ENCODE results near the gene IL36B.

Gene IL36B

DNA sequence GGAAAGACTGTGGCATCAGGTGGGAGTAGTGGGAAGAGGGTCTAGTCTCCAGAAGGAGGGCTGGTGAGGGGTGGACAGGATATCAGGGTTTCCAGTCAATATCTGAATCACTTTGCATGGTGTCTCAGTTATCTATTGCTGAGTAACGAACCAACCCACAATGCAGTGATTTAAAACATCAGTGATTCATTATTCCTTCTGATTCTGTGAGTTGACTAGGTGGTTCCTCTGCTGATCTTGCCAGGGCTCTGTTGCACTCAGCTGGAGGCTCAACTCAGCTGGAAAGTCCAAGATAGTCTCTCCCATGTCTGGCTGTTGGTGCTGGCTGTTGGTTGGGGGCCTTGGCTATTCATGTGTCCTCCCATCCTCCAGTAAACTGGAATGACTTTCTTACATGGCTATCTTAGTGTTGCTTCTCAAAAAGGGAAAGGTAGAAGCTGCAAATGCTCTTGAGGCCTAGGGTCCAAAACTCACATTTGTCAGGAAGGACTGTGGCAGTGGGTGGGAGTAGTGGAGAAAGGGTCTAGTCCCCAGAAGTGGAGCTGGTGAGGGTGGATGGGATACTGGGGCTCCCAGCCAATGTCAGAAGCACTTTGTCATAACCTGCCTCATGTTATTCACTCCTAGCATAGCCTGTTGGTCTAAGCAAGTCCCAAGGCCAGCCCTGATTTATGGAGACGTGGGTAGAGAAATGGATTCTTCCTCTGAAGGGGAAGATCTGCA, 29.0 kb upstream of the IL36B start:
- TF ChIP-seq, protein P1, sequence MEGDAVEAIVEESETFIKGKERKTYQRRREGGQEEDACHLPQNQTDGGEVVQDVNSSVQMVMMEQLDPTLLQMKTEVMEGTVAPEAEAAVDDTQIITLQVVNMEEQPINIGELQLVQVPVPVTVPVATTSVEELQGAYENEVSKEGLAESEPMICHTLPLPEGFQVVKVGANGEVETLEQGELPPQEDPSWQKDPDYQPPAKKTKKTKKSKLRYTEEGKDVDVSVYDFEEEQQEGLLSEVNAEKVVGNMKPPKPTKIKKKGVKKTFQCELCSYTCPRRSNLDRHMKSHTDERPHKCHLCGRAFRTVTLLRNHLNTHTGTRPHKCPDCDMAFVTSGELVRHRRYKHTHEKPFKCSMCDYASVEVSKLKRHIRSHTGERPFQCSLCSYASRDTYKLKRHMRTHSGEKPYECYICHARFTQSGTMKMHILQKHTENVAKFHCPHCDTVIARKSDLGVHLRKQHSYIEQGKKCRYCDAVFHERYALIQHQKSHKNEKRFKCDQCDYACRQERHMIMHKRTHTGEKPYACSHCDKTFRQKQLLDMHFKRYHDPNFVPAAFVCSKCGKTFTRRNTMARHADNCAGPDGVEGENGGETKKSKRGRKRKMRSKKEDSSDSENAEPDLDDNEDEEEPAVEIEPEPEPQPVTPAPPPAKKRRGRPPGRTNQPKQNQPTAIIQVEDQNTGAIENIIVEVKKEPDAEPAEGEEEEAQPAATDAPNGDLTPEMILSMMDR (IDR thresholded peaks at IDR 0.05; ENCODE audit: extremely low read depth, missing control alignments) = no peak
- no peak for DNase-seq (ENCODE audit: low spot score)

- TF ChIP-seq, protein P1 (IDR thresholded peaks at IDR 0.05; ENCODE audit: extremely low read depth, missing control alignments) = peak; percentile 88
- peak; percentile 54 for DNase-seq (ENCODE audit: low spot score)
These were observed 27.5 kb upstream of the IL36B start for GRCh38 chr2:113080134-113080533.

DNA sequence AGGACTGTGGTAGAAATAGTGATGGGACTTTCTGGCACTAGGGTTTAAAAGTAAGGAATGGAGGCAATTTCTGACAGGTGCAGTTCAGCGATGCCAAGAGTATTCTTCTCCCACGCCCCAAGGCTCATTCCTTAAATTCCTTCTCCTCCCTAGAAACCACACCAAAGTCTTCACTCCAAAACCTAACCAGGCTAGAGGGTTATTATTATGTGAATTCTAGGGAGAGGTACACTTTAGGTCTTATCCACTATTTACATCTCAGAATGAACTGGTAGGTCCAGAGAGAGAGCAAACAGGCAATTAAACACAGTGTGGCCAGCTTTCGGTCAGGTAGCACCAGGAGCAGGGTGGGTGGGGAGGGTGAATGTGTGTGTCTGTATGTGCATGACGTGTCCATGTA, 26.5 kb upstream of the IL36B start:
- TF ChIP-seq, protein P1 (IDR thresholded peaks at IDR 0.05; ENCODE audit: extremely low read depth, missing control alignments) = no peak
- no peak for DNase-seq (ENCODE audit: low spot score)

- TF ChIP-seq, protein P1 (IDR thresholded peaks at IDR 0.05; ENCODE audit: extremely low read depth, missing control alignments) = no peak
- DNase-seq (ENCODE audit: low spot score) = no peak
These were observed 25.7 kb upstream of the IL36B start for GRCh38 chr2:113078350-113078839.

DNA sequence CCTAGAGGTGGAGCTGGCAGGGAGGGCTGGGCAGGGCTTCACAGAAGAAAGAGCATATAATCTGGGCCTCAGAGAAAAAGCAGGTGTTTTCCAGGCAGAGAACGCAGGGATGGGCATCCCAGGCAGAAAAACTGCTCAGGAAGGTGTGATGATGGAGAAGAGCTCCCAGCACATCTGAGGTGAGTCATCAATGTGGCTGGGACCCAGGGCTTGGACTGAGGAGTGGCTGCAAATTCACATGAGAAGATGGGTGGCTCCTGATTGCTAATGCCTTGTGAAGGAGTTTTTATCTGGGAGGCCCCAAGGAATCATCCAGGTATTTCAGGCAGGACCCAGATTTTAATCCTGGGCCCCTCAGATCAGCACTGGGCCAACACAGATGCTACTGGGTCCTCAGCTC, 25.3 kb upstream of the IL36B start:
- TF ChIP-seq, protein P1 (IDR thresholded peaks at IDR 0.05; ENCODE audit: extremely low read depth, missing control alignments) = no peak
- DNase-seq (ENCODE audit: low spot score) = no peak

- TF ChIP-seq, protein P1 (IDR thresholded peaks at IDR 0.05; ENCODE audit: extremely low read depth, missing control alignments) = no peak
- no peak for DNase-seq (ENCODE audit: low spot score)
These were observed 24.4 kb upstream of the IL36B start for GRCh38 chr2:113076954-113077669.

- TF ChIP-seq, protein P1 (IDR thresholded peaks at IDR 0.05; ENCODE audit: extremely low read depth, missing control alignments) = no peak
- no peak for DNase-seq (ENCODE audit: low spot score)
These were observed 22.9 kb upstream of the IL36B start for GRCh38 chr2:113075600-113075999.

Data from GM20000 (cell line).